Breast epithelium (tissue), 4 donors: ENCODE data around the gene GTPBP6. TPM values are rescaled to one million over a fixed set of nuclear protein-coding genes. Genes with fewer than 3 reads are reported as not detected.
A peak's percentile ranks its signal among the peaks of the same experiment; 100 is the strongest.
"Not testable (repeated sequence)": the region's sequence is repeated elsewhere in the genome, so short reads cannot be mapped to it uniquely, and the experiment has no call there.

ENCODE experiments used
- DNase-seq, 2 donors: peaks; one replicate each; pipeline ENCODE4 v3.0.0-alpha.2; 2019; ENCODE audit warnings: low spot score in 2 of 2
- H3K27ac ChIP-seq, 2 donors: fragments of 200-600 bp; sonication (generic) in 1 of 2; one replicate each; pipeline ENCODE4 v1.5.1; 2016 to 2019; ENCODE audit warnings: mild to moderate bottlenecking in 1 of 2
- H3K27me3 ChIP-seq, 2 donors: fragments of 200-600 bp; sonication (generic) in 1 of 2; one replicate each; pipeline versions ENCODE4 v1.5.1 to v1.6.0; 2017 to 2019; ENCODE audit warnings: control low read depth in 1 of 2, mild to moderate bottlenecking in 1 of 2
- H3K36me3 ChIP-seq: fragments of 200-600 bp; one replicate; pipeline ENCODE4 v1.5.1; 2019
- H3K4me1 ChIP-seq, 2 donors: fragments of 200-600 bp; sonication (generic); one replicate each; pipeline ENCODE4 v1.5.1; 2016 to 2019; ENCODE audit warnings: control low read depth in 1 of 2
- H3K4me3 ChIP-seq, 3 donors: fragments of 200-600 bp; sonication (generic); 1 replicate in 2 of 3; 2 replicates in 1 of 3; pipeline ENCODE4 v1.5.1; 2016 to 2019; ENCODE audit warnings: mild to moderate bottlenecking in 3 of 3, moderate library complexity in 2 of 3
- H3K9me3 ChIP-seq, 2 donors: fragments of 200-600 bp; sonication (generic) in 1 of 2; one replicate each; pipeline ENCODE4 v1.5.1; 2016 to 2019; ENCODE audit warnings: control low read depth in 1 of 2
- CTCF ChIP-seq, 3 donors: fragments of 450-650 bp; IDR thresholded peaks; one replicate each; pipeline ENCODE4 v1.5.1; 2016 to 2017; ENCODE audit warnings: antibody characterized with exemption in 3 of 3, mild to moderate bottlenecking in 3 of 3, moderate library complexity in 3 of 3
- POLR2A ChIP-seq: fragments of 450-650 bp; IDR thresholded peaks from one replicate; pipeline ENCODE4 v1.6.1; 2016; ENCODE audit warnings: antibody characterized with exemption, mild to moderate bottlenecking, moderate library complexity
- POLR2AphosphoS5 ChIP-seq, 3 donors: sonication (generic); formaldehyde crosslinking; IDR thresholded peaks; one replicate each; pipeline ENCODE4 v1.6.1; 2017; ENCODE audit warnings: antibody characterized with exemption in 3 of 3
- intact Hi-C: fragments of 100-400 bp; cut with DNase I; formaldehyde crosslinking; loops from one replicate; pipeline ENCODE4 v1.15.1; 2023; ENCODE audit warnings: low total_unique reads
- total RNA-seq, 3 donors: library from RNA; depleted of rRNA; stranded (reverse); fragments of >200 nt; gene quantifications; one replicate each; pipeline ENCODE4 v1.1.0, GENCODE V29; 2016

Gene GTPBP6
- total RNA-seq, 3 donors from 2014 or later, result 25.5 to 45.9 (median 27.2) TPM

GRCh38 chrX:308821-309520, 9.6 kb downstream of the GTPBP6 start:
- H3K27me3 ChIP-seq, result no peaks in the 10 kb centered on the region
- no peak overlapping the region for H3K27ac ChIP-seq
- peak in 1 of 2 donors; percentile 43 for DNase-seq
- intact Hi-C loops, result no loop called here
- no peaks in the 10 kb centered on the region for H3K4me1 ChIP-seq
- H3K36me3 ChIP-seq, result peaks cover 12% of the 10 kb centered on the region
- no peak overlapping the region for H3K4me3 ChIP-seq
- H3K9me3 ChIP-seq, result peaks cover 0 to 5% of the 10 kb centered on the region in 2 donors
- no peak for TF ChIP-seq POLR2AphosphoS5 (IDR thresholded peaks at IDR 0.05)
- TF ChIP-seq CTCF (IDR thresholded peaks at IDR 0.05), result no peak
- TF ChIP-seq POLR2A, result no peak

GRCh38 chrX:307261-308111, 11.1 kb downstream of the GTPBP6 start:
- no peak for TF ChIP-seq POLR2AphosphoS5 (IDR thresholded peaks at IDR 0.05)
- no peak for TF ChIP-seq POLR2A
- no peak for TF ChIP-seq CTCF (IDR thresholded peaks at IDR 0.05)
- H3K4me1 ChIP-seq, result no peaks in the 10 kb centered on the region
- DNase-seq, result peak in 1 of 2 donors; percentile 45
- no peaks in the 10 kb centered on the region for H3K27me3 ChIP-seq
- peaks cover 12% of the 10 kb centered on the region for H3K36me3 ChIP-seq
- H3K4me3 ChIP-seq, result no peak overlapping the region
- H3K9me3 ChIP-seq, result peaks cover 3 to 5% of the 10 kb centered on the region in 2 donors
- intact Hi-C loops, result no loop called here
- no peak overlapping the region for H3K27ac ChIP-seq

GRCh38 chrX:306614-307251, 11.9 kb downstream of the GTPBP6 start:
- H3K27ac ChIP-seq, H3K9me3 ChIP-seq, H3K4me1 ChIP-seq, intact Hi-C loops, H3K4me3 ChIP-seq, H3K27me3 ChIP-seq, DNase-seq, H3K36me3 ChIP-seq: not testable (repeated sequence)

- H3K4me1 ChIP-seq, intact Hi-C loops, H3K4me3 ChIP-seq, H3K27me3 ChIP-seq, H3K9me3 ChIP-seq, H3K36me3 ChIP-seq, H3K27ac ChIP-seq: not testable (repeated sequence)
- DNase-seq, result peak in 1 of 2 donors; percentile 20
These were observed 12.6 kb downstream of the GTPBP6 start for GRCh38 chrX:305781-306613.

GRCh38 chrX:302975-303374, 15.6 kb downstream of the GTPBP6 start:
- Histone ChIP-seq H3K4me3 (no peak overlapping the region), H3K36me3 (peaks cover 7% of the 10 kb centered on the region), H3K9me3 (peaks cover 3 to 5% of the 10 kb centered on the region in 2 donors), H3K27ac (no peak overlapping the region), H3K27me3 (no peaks in the 10 kb centered on the region), H3K4me1 (no peaks in the 10 kb centered on the region)
- no peak for TF ChIP-seq POLR2A
- TF ChIP-seq POLR2AphosphoS5 (IDR thresholded peaks at IDR 0.05), result no peak
- TF ChIP-seq CTCF (IDR thresholded peaks at IDR 0.05), result no peak
- intact Hi-C loops, result no loop called here
- peak in 1 of 2 donors; percentile 27 for DNase-seq
